BE2C (cell line): ENCODE data around the gene DDX28.
"Not testable (repeated sequence)": the region's sequence is repeated elsewhere in the genome, so short reads cannot be mapped to it uniquely, and the experiment has no call there.

Experiments
- DNase-seq: peaks from one replicate; pipeline ENCODE4 v3.0.0-alpha.2; 2020
- H3K27me3 ChIP-seq: fragments of 250-450 bp; sonication (Bioruptor Pico); 2 replicates; pipeline ENCODE4 v1.5.1; 2020; ENCODE audit warnings: mild to moderate bottlenecking
- H3K36me3 ChIP-seq: fragments of 250-450 bp; sonication (Bioruptor Pico); 2 replicates; pipeline ENCODE4 v1.5.1; 2020; ENCODE audit warnings: mild to moderate bottlenecking
- H3K4me1 ChIP-seq: fragments of 250-450 bp; sonication (Bioruptor Pico); 2 replicates; pipeline ENCODE4 v1.5.1; 2020
- H3K4me3 ChIP-seq: 2 replicates; pipeline ENCODE4 v1.5.1; 2011; ENCODE audit warnings: low read depth, low read length
- H3K9me3 ChIP-seq: fragments of 250-450 bp; sonication (Bioruptor Pico); 2 replicates; pipeline ENCODE4 v1.5.1; 2020
- CTCF ChIP-seq: IDR thresholded peaks from 2 replicates; pipeline ENCODE4 v1.5.1; 2012; ENCODE audit warnings: mild to moderate bottlenecking, low read depth, low read length

DDX28 gene

GRCh38 chr16:68028996-68029395 is 6.0 kb upstream of the DDX28 start:
- no peak overlapping the region for H3K4me3 ChIP-seq
- H3K36me3 ChIP-seq: peaks cover 6% of the 10 kb centered on the region
- no peaks in the 10 kb centered on the region for H3K9me3 ChIP-seq
- TF ChIP-seq CTCF: no peak
- H3K4me1 ChIP-seq: no peaks in the 10 kb centered on the region
- no peaks in the 10 kb centered on the region for H3K27me3 ChIP-seq
- no peak for DNase-seq

GRCh38 chr16:68022278-68022727 is 729 bp downstream of the DDX28 start:
- Histone ChIP-seq H3K4me1 (no peaks in the 10 kb centered on the region), H3K36me3 (peaks cover 13% of the 10 kb centered on the region), H3K9me3 (no peaks in the 10 kb centered on the region), H3K27me3 (no peaks in the 10 kb centered on the region), H3K4me3 (peak overlapping the region; percentile 95)
- DNase-seq: no peak
- TF ChIP-seq CTCF: no peak

GRCh38 chr16:68021490-68021889 is 1.5 kb downstream of the DDX28 start:
- DNase-seq: no peak
- H3K27me3 ChIP-seq: no peaks in the 10 kb centered on the region
- TF ChIP-seq CTCF: no peak
- H3K4me1 ChIP-seq: no peaks in the 10 kb centered on the region
- peaks cover 13% of the 10 kb centered on the region for H3K36me3 ChIP-seq
- H3K4me3 ChIP-seq: peak overlapping the region; percentile 95
- no peaks in the 10 kb centered on the region for H3K9me3 ChIP-seq

GRCh38 chr16:68019167-68019680 is 3.8 kb downstream of the DDX28 start:
- Histone ChIP-seq H3K4me3 (no peak overlapping the region), H3K9me3 (no peaks in the 10 kb centered on the region)
- DNase-seq: no peak

GRCh38 chr16:68015681-68016080 is 7.4 kb downstream of the DDX28 start, which contains the start of gene DPEP2NB:
TSS of gene DPEP2NB (minus strand) at chr16:68015911. CDS start at chr16:68015770, 141 bp downstream.
- H3K36me3 ChIP-seq: no peaks in the 10 kb centered on the region
- no peaks in the 10 kb centered on the region for H3K9me3 ChIP-seq
- H3K27me3 ChIP-seq: no peaks in the 10 kb centered on the region
- no peak within 1 kb of the TSS for H3K4me3 ChIP-seq
- DNase-seq: no peak
- TF ChIP-seq CTCF: no peak
- no peaks in the 10 kb centered on the region for H3K4me1 ChIP-seq

More at GRCh38 chr16:68019167-68019680, 3.8 kb downstream of the DDX28 start:
- TF ChIP-seq CTCF: no peak
- Histone ChIP-seq H3K4me1 (no peaks in the 10 kb centered on the region), H3K36me3 (peaks cover 11% of the 10 kb centered on the region), H3K27me3 (no peaks in the 10 kb centered on the region)

GRCh38 chr16:68013440-68013839 is 9.6 kb downstream of the DDX28 start:
- no peaks in the 10 kb centered on the region for H3K4me1 ChIP-seq
- no peak for TF ChIP-seq CTCF
- H3K36me3 ChIP-seq: no peaks in the 10 kb centered on the region
- DNase-seq: no peak
- no peak overlapping the region for H3K4me3 ChIP-seq
- no peaks in the 10 kb centered on the region for H3K9me3 ChIP-seq
- H3K27me3 ChIP-seq: no peaks in the 10 kb centered on the region

GRCh38 chr16:68009872-68010271 is 13.2 kb downstream of the DDX28 start:
- H3K4me1 ChIP-seq, H3K4me3 ChIP-seq, H3K27me3 ChIP-seq, H3K9me3 ChIP-seq, DNase-seq, H3K36me3 ChIP-seq: not testable (repeated sequence)
